Activated B cell treated with CpG ODN at 0.5 μM for 24 hours (primary cell): ENCODE measurements around the gene NAGLU. TPM values are rescaled to one million over a fixed set of nuclear protein-coding genes. Genes with fewer than 3 reads are reported as not detected.
"Not testable (repeated sequence)": the region's sequence is repeated elsewhere in the genome, so short reads cannot be mapped to it uniquely, and the experiment has no call there.

Experiments used
- ATAC-seq: fragments of 200-7000 bp; cut with Tn5 transposase; one replicate; pipeline ENCODE4 v1.10.0; 2021; ENCODE audit warnings: low read depth, mild to moderate bottlenecking, moderate library complexity
- CTCF ChIA-PET: fragments of 350-600 bp; sonication (Branson Sonifier 250); formaldehyde crosslinking; loops from one replicate; lab custom pipeline; 2021; ENCODE audit warnings: antibody characterized with exemption; lab: Charles Lee
- POLR2A ChIA-PET: fragments of 350-600 bp; sonication (Branson Sonifier 250); formaldehyde crosslinking; loops from one replicate; lab custom pipeline; 2021; ENCODE audit warnings: antibody characterized with exemption; lab: Charles Lee
- DNase-seq: peaks from one replicate; pipeline ENCODE4 v3.0.0; 2022
- H3K27ac Mint-ChIP-seq: one replicate; pipeline ENCODE4 v1.8.0; 2020; ENCODE audit warnings: mixed read lengths
- H3K27me3 Mint-ChIP-seq: one replicate; pipeline ENCODE4 v1.8.0; 2021; ENCODE audit warnings: mixed read lengths
- H3K36me3 Mint-ChIP-seq: one replicate; pipeline ENCODE4 v1.8.0; 2021; ENCODE audit warnings: low read depth, mixed read lengths
- H3K4me1 Mint-ChIP-seq: one replicate; pipeline ENCODE4 v1.8.0; 2021; ENCODE audit warnings: mixed read lengths
- H3K4me3 Mint-ChIP-seq: one replicate; pipeline ENCODE4 v1.8.0; 2020; ENCODE audit warnings: mild to moderate bottlenecking, mixed read lengths
- H3K9me3 Mint-ChIP-seq: one replicate; pipeline ENCODE4 v1.8.0; 2020; ENCODE audit warnings: mixed read lengths
- intact Hi-C: fragments of 100-400 bp; cut with micrococcal nuclease; formaldehyde crosslinking; loops from one replicate; pipeline ENCODE4 v1.15.1; 2024
- total RNA-seq: library from RNA; stranded (reverse); gene quantifications from 2 replicates; pipeline ENCODE4 v1.2.3, GENCODE V29; 2022
- TF ChIP-seq, protein P1 (sequence below): fragments of 200-600 bp; IDR thresholded peaks from one replicate; pipeline ENCODE4 v1.8.0; 2022; ENCODE audit warnings: antibody characterized with exemption, mild to moderate bottlenecking

Gene NAGLU
- total RNA-seq, 1 donor from 2014 or later: 33.9 TPM

DNA sequence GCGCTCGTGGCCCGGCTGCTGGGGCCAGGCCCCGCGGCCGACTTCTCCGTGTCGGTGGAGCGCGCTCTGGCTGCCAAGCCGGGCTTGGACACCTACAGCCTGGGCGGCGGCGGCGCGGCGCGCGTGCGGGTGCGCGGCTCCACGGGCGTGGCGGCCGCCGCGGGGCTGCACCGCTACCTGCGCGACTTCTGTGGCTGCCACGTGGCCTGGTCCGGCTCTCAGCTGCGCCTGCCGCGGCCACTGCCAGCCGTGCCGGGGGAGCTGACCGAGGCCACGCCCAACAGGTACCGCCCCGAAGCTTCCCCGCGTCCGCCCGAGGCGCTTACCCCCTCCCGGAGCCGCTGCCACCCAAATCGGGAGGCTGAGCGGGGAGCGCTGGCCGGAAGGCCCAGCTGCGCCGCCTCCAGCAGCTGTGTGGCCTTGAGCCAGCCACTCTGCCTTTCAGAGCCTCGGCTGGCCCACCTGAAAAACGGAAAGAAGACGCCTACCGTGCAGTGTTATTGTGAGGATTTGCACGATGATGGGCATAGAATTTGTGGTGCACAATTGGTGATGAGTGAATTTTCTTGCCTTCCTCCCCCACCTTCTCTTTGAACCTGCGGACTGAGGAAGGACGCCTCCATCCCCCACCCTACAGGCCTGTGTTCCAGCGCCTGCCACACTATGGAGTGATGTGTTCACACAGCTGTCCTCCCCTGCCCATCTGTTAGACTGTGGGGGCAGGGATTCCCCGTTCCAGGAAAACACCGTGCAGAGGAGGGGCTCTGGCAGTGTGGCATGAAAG lies 523 bp downstream of the NAGLU start:
- Mint-ChIP-seq H3K36me3 (peaks cover 19% of the 10 kb centered on the region), H3K27me3 (no peaks in the 10 kb centered on the region), H3K4me1 (peaks cover 28% of the 10 kb centered on the region), H3K9me3 (no peaks in the 10 kb centered on the region), H3K4me3 (peak overlapping the region; percentile 89), H3K27ac (peak overlapping the region; percentile 72)
- ATAC-seq (peak; percentile 59), DNase-seq (peak; percentile 75)
- ChIA-PET CTCF (interaction anchor here (0.7 to 2.1 kb wide), 5 partner anchors 9 to 41 kb away, joined by 4 to 8 read pairs (median 5); partner anchors contain the start of gene PSMC3IP), POLR2A (interaction anchor here (0.6 to 4.0 kb wide), 11 partner anchors 9 to 237 kb away, joined by 3 to 26 read pairs (median 8); partner anchors contain the start of genes MLX, PSMC3IP, RETREG3 and STAT3)
- intact Hi-C loops: loop anchor here (1.0 kb wide), 3 partner anchors 18 to 31 kb away; partner anchors contain the start of genes COASY and MLX
- TF ChIP-seq, protein P1, sequence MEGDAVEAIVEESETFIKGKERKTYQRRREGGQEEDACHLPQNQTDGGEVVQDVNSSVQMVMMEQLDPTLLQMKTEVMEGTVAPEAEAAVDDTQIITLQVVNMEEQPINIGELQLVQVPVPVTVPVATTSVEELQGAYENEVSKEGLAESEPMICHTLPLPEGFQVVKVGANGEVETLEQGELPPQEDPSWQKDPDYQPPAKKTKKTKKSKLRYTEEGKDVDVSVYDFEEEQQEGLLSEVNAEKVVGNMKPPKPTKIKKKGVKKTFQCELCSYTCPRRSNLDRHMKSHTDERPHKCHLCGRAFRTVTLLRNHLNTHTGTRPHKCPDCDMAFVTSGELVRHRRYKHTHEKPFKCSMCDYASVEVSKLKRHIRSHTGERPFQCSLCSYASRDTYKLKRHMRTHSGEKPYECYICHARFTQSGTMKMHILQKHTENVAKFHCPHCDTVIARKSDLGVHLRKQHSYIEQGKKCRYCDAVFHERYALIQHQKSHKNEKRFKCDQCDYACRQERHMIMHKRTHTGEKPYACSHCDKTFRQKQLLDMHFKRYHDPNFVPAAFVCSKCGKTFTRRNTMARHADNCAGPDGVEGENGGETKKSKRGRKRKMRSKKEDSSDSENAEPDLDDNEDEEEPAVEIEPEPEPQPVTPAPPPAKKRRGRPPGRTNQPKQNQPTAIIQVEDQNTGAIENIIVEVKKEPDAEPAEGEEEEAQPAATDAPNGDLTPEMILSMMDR: no peak

DNA sequence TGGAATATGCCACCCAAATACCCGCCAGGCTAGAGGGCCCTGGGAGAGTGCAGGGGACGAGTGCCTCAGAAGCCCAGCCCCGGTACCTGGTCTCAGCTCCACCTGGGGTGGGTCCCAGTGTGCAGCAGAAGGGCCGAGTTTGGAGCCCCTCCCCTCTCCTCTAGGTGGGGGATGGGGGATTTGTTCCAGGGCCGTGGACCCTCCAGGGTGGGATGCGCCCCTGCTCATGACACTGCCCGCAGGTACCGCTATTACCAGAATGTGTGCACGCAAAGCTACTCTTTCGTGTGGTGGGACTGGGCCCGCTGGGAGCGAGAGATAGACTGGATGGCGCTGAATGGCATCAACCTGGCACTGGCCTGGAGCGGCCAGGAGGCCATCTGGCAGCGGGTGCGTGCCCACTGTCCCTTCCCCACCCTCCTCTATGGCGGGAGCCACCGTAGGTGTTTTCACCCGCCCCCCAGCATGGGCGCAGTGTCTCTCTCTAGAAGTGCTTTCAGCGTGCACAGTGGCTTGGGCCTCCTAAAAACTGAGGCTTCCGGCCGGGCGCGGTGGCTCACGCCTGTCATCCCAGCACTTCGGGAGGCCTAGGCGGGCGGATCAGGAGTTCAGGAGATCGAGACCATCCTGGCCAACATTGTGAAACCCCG lies 1.2 kb downstream of the NAGLU start:
- H3K4me1 Mint-ChIP-seq: peaks cover 25% of the 10 kb centered on the region
- no peaks in the 10 kb centered on the region for H3K9me3 Mint-ChIP-seq
- H3K27me3 Mint-ChIP-seq: no peaks in the 10 kb centered on the region
- peak overlapping the region; percentile 72 for H3K27ac Mint-ChIP-seq
- peaks cover 21% of the 10 kb centered on the region for H3K36me3 Mint-ChIP-seq
- H3K4me3 Mint-ChIP-seq: peak overlapping the region; percentile 89
- CTCF ChIA-PET: interaction anchor here (0.9 to 2.1 kb wide), 3 partner anchors 10 to 41 kb away, joined by 4 to 8 read pairs (median 5); partner anchors contain the start of gene PSMC3IP
- DNase-seq (no peak), ATAC-seq (no peak)
- TF ChIP-seq, protein P1: no peak
- intact Hi-C loops: no loop called here
- POLR2A ChIA-PET: interaction anchor here (0.7 to 4.0 kb wide), 6 partner anchors 11 to 148 kb away, joined by 4 to 26 read pairs (median 14); partner anchors contain the start of genes MLX and STAT3

DNA sequence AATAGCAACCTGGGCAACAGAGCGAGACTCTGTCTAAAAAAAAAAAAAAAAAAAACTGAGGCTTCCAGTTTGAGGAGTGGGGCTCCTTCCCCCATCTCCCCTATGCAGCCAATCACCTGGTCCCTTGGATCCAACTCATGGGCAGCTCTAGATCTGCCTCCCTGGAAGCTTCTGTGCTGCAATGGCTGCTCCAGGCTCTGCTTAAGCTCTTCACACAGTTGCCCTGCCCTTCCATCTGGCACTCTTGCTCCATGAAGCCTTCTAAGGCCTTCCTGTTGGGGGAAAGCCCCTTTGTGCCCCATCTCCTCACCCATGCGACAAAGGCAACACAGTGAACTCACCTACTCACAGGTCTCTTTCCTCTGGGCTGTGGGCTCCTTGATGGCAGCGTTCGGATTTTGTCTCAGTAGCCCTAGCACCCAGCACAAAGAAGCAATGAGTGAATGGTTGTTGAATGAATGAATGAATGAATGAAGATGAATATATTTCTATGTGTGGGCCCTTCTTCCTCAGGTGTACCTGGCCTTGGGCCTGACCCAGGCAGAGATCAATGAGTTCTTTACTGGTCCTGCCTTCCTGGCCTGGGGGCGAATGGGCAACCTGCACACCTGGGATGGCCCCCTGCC lies 1.9 kb downstream of the NAGLU start:
- H3K4me1 Mint-ChIP-seq: peaks cover 25% of the 10 kb centered on the region

DNA sequence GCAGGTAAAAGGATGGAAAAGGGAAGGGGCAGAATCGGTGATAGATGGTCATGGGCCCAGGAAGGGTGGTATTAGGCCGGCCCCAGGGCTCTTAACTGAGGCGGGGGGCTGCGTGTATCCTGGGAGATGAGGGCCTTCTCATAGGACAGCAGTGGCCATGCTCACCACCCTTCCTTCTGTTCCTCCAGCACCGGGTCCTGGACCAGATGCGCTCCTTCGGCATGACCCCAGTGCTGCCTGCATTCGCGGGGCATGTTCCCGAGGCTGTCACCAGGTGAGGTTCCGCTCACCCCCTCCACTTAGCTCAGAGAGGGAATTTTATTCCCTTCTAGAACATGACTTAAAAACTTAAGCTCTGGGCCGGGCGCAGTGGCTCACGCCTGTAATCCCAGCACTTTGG lies 2.4 kb downstream of the NAGLU start:
- DNase-seq: no peak
- Mint-ChIP-seq H3K4me1 (peaks cover 23% of the 10 kb centered on the region), H3K36me3 (peaks cover 28% of the 10 kb centered on the region), H3K27ac (no peak overlapping the region), H3K4me3 (no peak overlapping the region), H3K9me3 (no peaks in the 10 kb centered on the region), H3K27me3 (no peaks in the 10 kb centered on the region)
- ChIA-PET POLR2A (interaction anchor here (1.0 to 4.0 kb wide), 2 partner anchors 10 to 13 kb away, joined by 3 to 18 read pairs; no protein-coding TSS in a partner anchor), CTCF (no interaction called here)
- intact Hi-C loops: no loop called here
- TF ChIP-seq, protein P1: no peak
- ATAC-seq: no peak

More for the DNA sequence above, 1.9 kb downstream of the NAGLU start:
- H3K36me3 Mint-ChIP-seq: peaks cover 23% of the 10 kb centered on the region
- H3K9me3 Mint-ChIP-seq: no peaks in the 10 kb centered on the region
- no peaks in the 10 kb centered on the region for H3K27me3 Mint-ChIP-seq
- intact Hi-C loops: no loop called here
- ATAC-seq (no peak), DNase-seq (no peak)
- no peak overlapping the region for H3K27ac Mint-ChIP-seq
- ChIA-PET POLR2A (interaction anchor here (0.7 to 4.0 kb wide), 3 partner anchors 10 to 17 kb away, joined by 3 to 18 read pairs (median 4); no protein-coding TSS in a partner anchor), CTCF (no interaction called here)
- TF ChIP-seq, protein P1: no peak
- H3K4me3 Mint-ChIP-seq: peak overlapping the region; percentile 56

DNA sequence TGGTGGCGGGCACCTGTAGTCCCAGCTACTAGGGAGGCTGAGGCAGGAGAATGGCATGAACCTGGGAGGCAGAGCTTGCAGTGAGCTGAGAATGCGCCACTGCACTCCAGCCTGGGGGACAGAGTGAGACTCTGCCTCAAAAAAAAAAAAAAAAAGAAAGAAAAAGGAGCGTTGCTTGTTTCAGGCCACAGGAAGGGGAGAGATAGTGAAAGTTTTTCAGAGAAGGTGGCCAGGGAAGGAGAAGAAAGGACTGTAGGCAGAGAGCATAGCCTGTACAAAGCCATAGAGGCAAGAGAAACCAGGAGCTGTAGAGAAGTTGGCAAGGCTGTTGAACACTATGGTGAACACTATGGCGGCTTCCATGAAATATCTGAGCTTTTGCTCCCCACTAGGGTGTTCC lies 4.5 kb downstream of the NAGLU start:
- H3K4me3 Mint-ChIP-seq, CTCF ChIA-PET: not testable (repeated sequence)
- H3K36me3 Mint-ChIP-seq: peaks cover 40% of the 10 kb centered on the region

More for the DNA sequence above, 4.5 kb downstream of the NAGLU start:
- intact Hi-C loops, DNase-seq, H3K9me3 Mint-ChIP-seq, ATAC-seq, H3K27me3 Mint-ChIP-seq, H3K27ac Mint-ChIP-seq: not testable (repeated sequence)
- H3K4me1 Mint-ChIP-seq: peaks cover 18% of the 10 kb centered on the region
- POLR2A ChIA-PET: interaction anchor here (0.5 to 1.6 kb wide), 5 partner anchors 8 to 116 kb away, joined by 3 to 6 read pairs (median 4); partner anchors contain the start of gene PSMC3IP
